Gastroesophageal sphincter (tissue), 4 donors: Measurements from ENCODE around the gene LDHAL6B. TPM values are rescaled to one million over a fixed set of nuclear protein-coding genes. Genes with fewer than 3 reads are reported as not detected.

Source experiments
- ATAC-seq: fragments of 150-250 bp; one replicate; pipeline ENCODE4 v1.9.1; 2016; ENCODE audit warnings: mild to moderate bottlenecking, moderate library complexity
- H3K27ac ChIP-seq, 4 donors: fragments of 200-600 bp; sonication (generic) in 3 of 4; 1 replicate in 3 of 4; 2 replicates in 1 of 4; pipeline ENCODE4 v1.5.1; 2016 to 2019
- H3K27me3 ChIP-seq: fragments of 200-600 bp; sonication (generic); one replicate; pipeline ENCODE4 v1.5.1; 2019
- H3K36me3 ChIP-seq, 2 donors: fragments of 200-600 bp; sonication (generic); one replicate each; pipeline ENCODE4 v1.5.1; 2019; ENCODE audit warnings: control low read depth in 1 of 2
- H3K4me1 ChIP-seq, 3 donors: fragments of 200-600 bp; sonication (generic); 1 replicate in 2 of 3; 2 replicates in 1 of 3; pipeline ENCODE4 v1.5.1; 2016 to 2019; ENCODE audit warnings: control low read depth in 2 of 3
- H3K4me3 ChIP-seq, 2 donors: fragments of 200-600 bp; sonication (generic); one replicate each; pipeline ENCODE4 v1.5.1; 2019; ENCODE audit warnings: mild to moderate bottlenecking in 1 of 2, moderate library complexity in 1 of 2
- H3K9me3 ChIP-seq, 3 donors: fragments of 200-600 bp; sonication (generic); one replicate each; pipeline ENCODE4 v1.5.1; 2017 to 2019; ENCODE audit warnings: control low read depth in 2 of 3
- CTCF ChIP-seq, 4 experiments: fragments of 200-600 bp in 2 of 4; fragments of 450-650 bp in 2 of 4; sonication (generic) in 1 of 4; IDR thresholded peaks; one replicate each; pipeline ENCODE4 v1.5.1; 2017 to 2019; ENCODE audit warnings: antibody characterized with exemption in 4 of 4, mild to moderate bottlenecking in 2 of 4, moderate library complexity in 2 of 4
- EP300 ChIP-seq: sonication (generic); formaldehyde crosslinking; IDR thresholded peaks from one replicate; pipeline ENCODE4 v1.6.1; 2017; ENCODE audit warnings: antibody characterized with exemption, mild to moderate bottlenecking
- POLR2A ChIP-seq, 2 donors: fragments of 450-650 bp; IDR thresholded peaks; one replicate each; pipeline ENCODE4 v1.6.1; 2017; ENCODE audit warnings: antibody characterized with exemption in 2 of 2, mild to moderate bottlenecking in 2 of 2, moderate library complexity in 1 of 2
- POLR2AphosphoS5 ChIP-seq: sonication (generic); formaldehyde crosslinking; IDR thresholded peaks from one replicate; pipeline ENCODE4 v1.6.1; 2017; ENCODE audit warnings: antibody characterized with exemption
- WGBS, 2 donors: methylation state at CpG; one replicate each; pipeline ENCODE4 v1.1.5; 2018; ENCODE audit warnings: low coverage in 1 of 2; 5-methylcytosine and 5-hydroxymethylcytosine counted together
- total RNA-seq, 4 donors: library from RNA; depleted of rRNA; stranded (reverse); fragments of >200 nt; gene quantifications; one replicate each; pipeline ENCODE4 v1.1.0, GENCODE V29; 2016

Gene LDHAL6B
- total RNA-seq, 4 donors from 2014 or later, result 0.54 TPM; not detected in 3

- ATAC-seq, result no peak
- Histone ChIP-seq H3K4me1 (peaks cover 0 to 16% (median 0%) of the 10 kb centered on the region in 3 donors), H3K4me3 (no peak overlapping the region), H3K9me3 (no peaks in the 10 kb centered on the region), H3K27me3 (no peaks in the 10 kb centered on the region), H3K27ac (no peak overlapping the region), H3K36me3 (peaks cover 0 to 5% of the 10 kb centered on the region in 2 donors)
- no peak for TF ChIP-seq EP300
- TF ChIP-seq CTCF (IDR thresholded peaks at IDR 0.05), result no peak
- no peak for TF ChIP-seq POLR2AphosphoS5
- no peak for TF ChIP-seq POLR2A (IDR thresholded peaks at IDR 0.05)
- no CpG with 5 or more reads among the region's 1 CpG for WGBS, 2 donors
Measured at GRCh38 chr15:59236394-59236793, 29.8 kb downstream of the LDHAL6B start.

DNA sequence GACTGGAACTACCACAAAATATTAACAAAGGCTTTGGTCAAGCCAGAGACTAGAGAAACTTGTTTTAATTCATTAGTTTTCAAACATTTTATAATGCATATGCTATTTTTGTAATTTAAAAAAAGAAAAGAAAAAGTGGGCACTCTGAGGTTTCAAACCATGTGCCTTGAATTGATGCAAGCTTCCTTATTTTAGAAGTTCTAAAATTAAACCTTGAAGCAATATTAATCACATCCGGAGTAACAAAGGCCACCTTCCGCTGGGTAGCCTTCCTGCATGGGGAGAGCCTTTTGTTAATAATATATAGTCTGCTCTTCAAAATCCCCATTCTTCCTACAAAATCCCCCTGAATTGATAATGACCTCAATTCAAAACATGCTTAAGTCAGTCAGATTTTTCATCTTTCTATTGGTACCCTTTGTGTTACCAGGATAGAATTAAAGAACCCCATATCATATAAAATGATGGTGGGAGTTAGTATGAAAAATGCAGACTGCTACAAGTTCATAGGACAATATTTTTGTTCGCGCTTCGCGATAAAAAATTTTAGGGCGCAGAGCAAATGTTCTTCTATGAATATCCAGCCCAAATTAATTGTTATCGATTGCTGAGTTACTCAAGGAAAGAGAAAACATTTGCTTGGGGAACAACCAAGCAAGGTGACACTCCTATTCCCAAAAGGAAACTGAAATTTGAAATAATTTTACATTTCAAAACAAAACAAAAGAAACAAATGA lies 30.6 kb downstream of the LDHAL6B start:
- peaks cover 0 to 11% (median 0%) of the 10 kb centered on the region in 3 donors for H3K4me1 ChIP-seq
- TF ChIP-seq CTCF (IDR thresholded peaks at IDR 0.05) (no peak), EP300 (no peak), POLR2AphosphoS5 (no peak), POLR2A (IDR thresholded peaks at IDR 0.05) (no peak)
- H3K27ac ChIP-seq, result no peak overlapping the region
- no peak for ATAC-seq
- H3K36me3 ChIP-seq, result no peaks in the 10 kb centered on the region
- H3K9me3 ChIP-seq, result no peaks in the 10 kb centered on the region
- H3K27me3 ChIP-seq, result no peaks in the 10 kb centered on the region
- no peak overlapping the region for H3K4me3 ChIP-seq
- 86 to 91% methylated on average over 8 of the region's 8 CpGs for whole genome bisulfite sequencing, 2 donors

DNA sequence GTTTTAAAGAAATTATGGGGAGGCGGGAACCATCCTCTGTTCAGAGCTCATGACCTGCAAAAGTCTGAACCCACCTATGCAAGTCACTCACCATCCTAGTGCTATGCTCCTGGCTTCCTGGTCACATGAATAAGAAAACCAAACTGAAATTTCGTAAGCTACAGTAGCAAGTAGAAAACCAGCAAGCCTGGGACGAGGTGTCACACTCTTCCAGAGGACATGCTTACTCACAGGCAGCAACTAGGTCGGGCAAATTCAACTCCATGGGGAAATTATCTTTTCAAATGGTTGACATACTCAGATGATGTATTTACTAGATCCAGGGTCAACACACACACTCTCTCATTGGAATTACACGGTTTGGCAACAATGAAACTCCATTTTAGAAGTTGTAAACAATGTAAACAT lies 31.3 kb downstream of the LDHAL6B start:
- Histone ChIP-seq H3K27ac (no peak overlapping the region), H3K9me3 (no peaks in the 10 kb centered on the region), H3K4me1 (peaks cover 0 to 6% (median 0%) of the 10 kb centered on the region in 3 donors), H3K27me3 (no peaks in the 10 kb centered on the region), H3K36me3 (no peaks in the 10 kb centered on the region), H3K4me3 (no peak overlapping the region)
- 90 to 100% methylated on average over 3 to 5 of the region's 5 CpGs for WGBS, 2 donors
- TF ChIP-seq POLR2A (IDR thresholded peaks at IDR 0.05), result no peak
- TF ChIP-seq POLR2AphosphoS5, result no peak
- no peak for TF ChIP-seq EP300
- TF ChIP-seq CTCF (IDR thresholded peaks at IDR 0.05), result no peak
- ATAC-seq, result no peak

DNA sequence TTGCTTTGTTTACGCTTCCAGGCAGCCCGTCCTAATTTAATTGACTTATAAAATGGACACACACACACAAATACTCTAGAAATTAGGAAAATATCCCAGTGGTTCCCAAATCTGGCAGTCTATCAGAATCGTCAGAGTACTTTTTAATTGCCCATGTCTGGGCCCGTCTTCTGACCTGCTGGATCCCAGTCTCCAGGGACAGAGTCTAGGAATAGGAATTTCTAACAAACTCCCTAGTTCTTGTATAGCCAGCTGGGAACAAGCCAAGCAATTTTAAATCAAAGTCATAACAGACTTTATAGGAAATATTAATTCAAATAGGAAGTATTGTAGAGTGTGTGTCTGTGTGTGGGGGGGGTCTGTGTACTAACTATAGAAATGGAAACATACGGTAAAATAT lies 33.4 kb downstream of the LDHAL6B start:
- Histone ChIP-seq H3K36me3 (no peaks in the 10 kb centered on the region), H3K4me3 (no peak overlapping the region), H3K27ac (no peak overlapping the region), H3K9me3 (no peaks in the 10 kb centered on the region), H3K4me1 (peaks cover 0 to 6% (median 0%) of the 10 kb centered on the region in 3 donors), H3K27me3 (no peaks in the 10 kb centered on the region)
- whole genome bisulfite sequencing, 2 donors, result 64 to 66% methylated on average over 4 to 5 of the region's 5 CpGs
- TF ChIP-seq POLR2AphosphoS5 (no peak), POLR2A (IDR thresholded peaks at IDR 0.05) (no peak), CTCF (IDR thresholded peaks at IDR 0.05) (no peak), EP300 (no peak)
- no peak for ATAC-seq

GRCh38 chr15:59242649-59243048 lies 36.0 kb downstream of the LDHAL6B start:
- H3K9me3 ChIP-seq, result no peaks in the 10 kb centered on the region
- TF ChIP-seq POLR2AphosphoS5 (no peak), POLR2A (IDR thresholded peaks at IDR 0.05) (no peak), EP300 (no peak), CTCF (IDR thresholded peaks at IDR 0.05) (no peak)
- peaks cover 0 to 5% (median 0%) of the 10 kb centered on the region in 3 donors for H3K4me1 ChIP-seq
- H3K27me3 ChIP-seq, result no peaks in the 10 kb centered on the region
- WGBS, 2 donors, result 80 to 93% methylated on average over 2 of the region's 2 CpGs
- no peak overlapping the region for H3K4me3 ChIP-seq
- H3K36me3 ChIP-seq, result no peaks in the 10 kb centered on the region
- H3K27ac ChIP-seq, result no peak overlapping the region
- no peak for ATAC-seq
